A549 (cell line): ENCODE measurements around the gene PPP1R7. TPM values are rescaled to one million over a fixed set of nuclear protein-coding genes. Genes with fewer than 3 reads are reported as not detected.

Source experiments
- ATAC-seq, 2 experiments: fragments of 200-7000 bp in 1 of 2; fragments of >200 bp in 1 of 2; cut with Nextera tagmentation in 1 of 2; cut with Tn5 transposase in 1 of 2; 3 replicates each; pipeline versions ENCODE4 v1.8.0 to v1.9.1; 2018 to 2020; ENCODE audit warnings: mild to moderate bottlenecking in 1 of 2, moderate library complexity in 1 of 2
- CTCF ChIA-PET: fragments of 300-600 bp; sonication (Branson Sonifier 250); formaldehyde crosslinking; extraction: SDS; loops from one replicate; lab custom pipeline; 2021; ENCODE audit warnings: antibody characterized with exemption, inconsistent platforms; lab: Yijun Ruan, JAX
- POLR2A ChIA-PET: fragments of 350-600 bp; formaldehyde crosslinking; extraction: SDS; loops from one replicate; lab custom pipeline; 2021; ENCODE audit warnings: antibody characterized with exemption, inconsistent platforms; lab: Yijun Ruan, JAX
- DNase-seq, 2 experiments: peaks; one replicate each; pipeline versions ENCODE4 v3.0.0 to v3.0.0-alpha.2; 2011 to 2016; ENCODE audit warnings: low read depth in 1 of 2, low spot score in 1 of 2
- FAIRE-seq: peaks from 2 replicates; lab custom pipeline; 2011; peaks lifted over from hg19 to GRCh38; lab: Jason Lieb, UNC
- H3K27ac ChIP-seq, 2 experiments: fragments of >200 bp; sonication (Bioruptor Twin); formaldehyde crosslinking; 3 replicates each; pipeline ENCODE4 v1.5.1; 2016 to 2017
- H3K4me1 ChIP-seq: fragments of >200 bp; sonication (Bioruptor Twin); formaldehyde crosslinking; 3 replicates; pipeline ENCODE4 v1.6.1; 2016
- H3K4me2 ChIP-seq: fragments of >200 bp; sonication (Bioruptor Twin); formaldehyde crosslinking; 3 replicates; pipeline ENCODE4 v1.6.1; 2016
- H3K4me3 ChIP-seq: fragments of >200 bp; sonication (Bioruptor Twin); formaldehyde crosslinking; 3 replicates; pipeline ENCODE4 v1.5.1; 2016
- H3K9me3 ChIP-seq: fragments of >200 bp; sonication (Bioruptor Twin); formaldehyde crosslinking; 3 replicates; pipeline ENCODE4 v1.6.1; 2016
- BCL3 ChIP-seq: fragments of >200 bp; sonication (Bioruptor Twin); formaldehyde crosslinking; IDR thresholded peaks from 3 replicates; pipeline ENCODE4 v1.6.1; 2016
- BHLHE40 ChIP-seq: IDR thresholded peaks from 2 replicates; pipeline ENCODE4 v1.6.1; 2012; ENCODE audit warnings: low read depth, low read length, inconsistent platforms
- CBX2 ChIP-seq: fragments of 200-600 bp; sonication (generic); IDR thresholded peaks from 2 replicates; pipeline ENCODE4 v1.6.1; 2016; ENCODE audit warnings: low read depth, mild to moderate bottlenecking, borderline replicate concordance
- CBX8 ChIP-seq: fragments of 200-600 bp; sonication (generic); IDR thresholded peaks from 2 replicates; pipeline ENCODE4 v1.6.1; 2016
- EHMT2 ChIP-seq: fragments of 200-600 bp; sonication (generic); IDR thresholded peaks from 2 replicates; pipeline ENCODE4 v1.6.1; 2016; ENCODE audit warnings: antibody characterized with exemption, low read depth, mild to moderate bottlenecking, moderate library complexity
- EP300 ChIP-seq, 2 experiments: fragments of >200 bp; sonication (Bioruptor Twin); formaldehyde crosslinking; IDR thresholded peaks; 2 replicates in 1 of 2; 3 replicates in 1 of 2; pipeline ENCODE4 v1.6.1; 2016 to 2017
- FOXS1 ChIP-seq: fragments of 250-450 bp; sonication (Bioruptor Pico); IDR thresholded peaks from 2 replicates; pipeline ENCODE4 v1.5.0; 2020; ENCODE audit warnings: mild to moderate bottlenecking, moderate library complexity
- HES2 ChIP-seq: fragments of >200 bp; sonication (Bioruptor Twin); formaldehyde crosslinking; IDR thresholded peaks from 2 replicates; pipeline ENCODE4 v1.6.1; 2016
- HEYL ChIP-seq: fragments of 250-450 bp; sonication (Bioruptor Pico); IDR thresholded peaks from 2 replicates; pipeline ENCODE4 v1.8.0; 2021; ENCODE audit warnings: mild to moderate bottlenecking, moderate library complexity
- HMGXB4 ChIP-seq: fragments of 250-450 bp; sonication (Bioruptor Pico); IDR thresholded peaks from 2 replicates; pipeline ENCODE4 v1.5.0; 2021; ENCODE audit warnings: mild to moderate bottlenecking, moderate library complexity, borderline replicate concordance
- JUN ChIP-seq, 2 experiments: fragments of >200 bp; sonication (Bioruptor Twin); formaldehyde crosslinking; IDR thresholded peaks; 2 replicates in 1 of 2; 3 replicates in 1 of 2; pipeline ENCODE4 v1.6.1; 2016 to 2017
- JUNB ChIP-seq: fragments of >200 bp; sonication (Bioruptor Twin); formaldehyde crosslinking; IDR thresholded peaks from 2 replicates; pipeline ENCODE4 v1.6.1; 2016
- KDM1A ChIP-seq: fragments of 200-600 bp; sonication (generic); IDR thresholded peaks from 2 replicates; pipeline ENCODE4 v1.6.1; 2016; ENCODE audit warnings: low read depth, mild to moderate bottlenecking
- MAFK ChIP-seq: fragments of 450-650 bp; IDR thresholded peaks from 2 replicates; pipeline ENCODE4 v1.6.1; 2014; ENCODE audit not compliant: partially characterized antibody
- MAZ ChIP-seq: fragments of 150-350 bp; IDR thresholded peaks from 2 replicates; pipeline ENCODE4 v1.6.1; 2014; ENCODE audit warnings: antibody characterized with exemption, low read depth, low read length, borderline replicate concordance
- NFE2L2 ChIP-seq: fragments of 150-350 bp; conservative IDR thresholded peaks from 2 replicates; pipeline ENCODE4 v1.6.1; 2014; ENCODE audit warnings: low read length
- NPAS2 ChIP-seq: fragments of 250-450 bp; sonication (Bioruptor Pico); IDR thresholded peaks from 2 replicates; pipeline ENCODE4 v1.8.0; 2022; ENCODE audit warnings: mild to moderate bottlenecking, moderate library complexity, borderline replicate concordance
- POLR2AphosphoS2 ChIP-seq: conservative IDR thresholded peaks from 2 replicates; pipeline ENCODE4 v1.6.1; 2012; ENCODE audit warnings: low read length, improper control_type of control experiment, inconsistent platforms
- RAD21 ChIP-seq, 2 experiments: fragments of >200 bp in 1 of 2; sonication (Bioruptor Twin) in 1 of 2; formaldehyde crosslinking in 1 of 2; IDR thresholded peaks in 1 of 2; conservative IDR thresholded peaks in 1 of 2; 2 replicates in 1 of 2; 3 replicates in 1 of 2; pipeline ENCODE4 v1.6.1; 2012 to 2018; ENCODE audit warnings: inconsistent platforms in 1 of 2
- RCOR1 ChIP-seq: fragments of 150-350 bp; IDR thresholded peaks from 2 replicates; pipeline ENCODE4 v1.6.1; 2014; ENCODE audit warnings: antibody characterized with exemption, low read length, low read depth
- RNF2 ChIP-seq: fragments of 200-600 bp; sonication (generic); IDR thresholded peaks from 2 replicates; pipeline ENCODE4 v1.6.1; 2016; ENCODE audit warnings: low read depth, mild to moderate bottlenecking, antibody characterized with exemption, moderate library complexity, borderline replicate concordance
- SREBF2 ChIP-seq: fragments of 450-650 bp; IDR thresholded peaks from 2 replicates; pipeline ENCODE4 v1.6.1; 2014; ENCODE audit warnings: mild to moderate bottlenecking, moderate library complexity
- ZC3H11A ChIP-seq: fragments of 450-650 bp; IDR thresholded peaks from 2 replicates; pipeline ENCODE4 v1.6.1; 2014; ENCODE audit warnings: antibody characterized with exemption, mild to moderate bottlenecking
- WGBS: methylation state at CpG from one replicate; pipeline ENCODE4 v1.1.6; 2017; ENCODE audit errors: missing lambda C conversion rate; 5-methylcytosine and 5-hydroxymethylcytosine counted together
- polyA plus RNA-seq, 4 experiments: library from polyadenylated mRNA; depleted of rRNA in 3 of 4; stranded (reverse); fragments of >200 nt; fragmentation: RNase III in 1 of 4; extraction: RNeasy Plus Mini Kit Qiagen cat#74134 plus additional on column Dnase treatment in 1 of 4; gene quantifications; 2 replicates in 3 of 4; 3 replicates in 1 of 4; pipeline ENCODE4 v1.2.3, GENCODE V29; 2011 to 2017

PPP1R7 gene
- polyA plus RNA-seq, 2 of the 4 experiments (the other 2 are of a cell fraction), result 76.4 to 124 TPM

- no peak for TF ChIP-seq HMGXB4 (CRISPR knock-in tag)
- no peak for TF ChIP-seq HES2
Measured at GRCh38 chr2:241228860-241229516, 78.7 kb downstream of the PPP1R7 start (continued).

- no peak overlapping the region for H3K4me3 ChIP-seq
- no peak overlapping the region for H3K4me2 ChIP-seq
- DNase-seq (no peak), FAIRE-seq (no peak), ATAC-seq (no peak)
- no peaks in the 10 kb centered on the region for H3K9me3 ChIP-seq
- ChIA-PET CTCF (interaction anchor here (1.1 kb wide), 1 partner anchor 379 kb away, joined by 5 read pairs; no protein-coding TSS in a partner anchor), POLR2A (no interaction called here)
- no peak overlapping the region for H3K27ac ChIP-seq
- TF ChIP-seq POLR2AphosphoS2, result no peak
- TF ChIP-seq RAD21 (conservative IDR thresholded peaks at IDR 0.05 in 1 of 2, IDR thresholded peaks at IDR 0.05 in 1 of 2), result no peak
- no peak for TF ChIP-seq FOXS1 (CRISPR knock-in tag)
- no peak for TF ChIP-seq KDM1A
- no peak for TF ChIP-seq JUNB
- TF ChIP-seq JUN (IDR thresholded peaks at IDR 0.05), result no peak
- TF ChIP-seq BCL3, result no peak
- no peak for TF ChIP-seq BHLHE40
- no peak for TF ChIP-seq SREBF2
- TF ChIP-seq HEYL (CRISPR knock-in tag), result no peak
- TF ChIP-seq RNF2, result no peak
- TF ChIP-seq EP300 (IDR thresholded peaks at IDR 0.05), result no peak
- TF ChIP-seq NFE2L2, result no peak
- no peak for TF ChIP-seq NPAS2 (CRISPR knock-in tag)
- no peak for TF ChIP-seq RCOR1
- no peak for TF ChIP-seq MAZ
- no peak for TF ChIP-seq CBX8
- no peak for TF ChIP-seq EHMT2
- TF ChIP-seq MAFK, result no peak
- H3K4me1 ChIP-seq, result no peaks in the 10 kb centered on the region
- WGBS, result 90% methylated on average over 23 of the region's 29 CpGs
Measured at GRCh38 chr2:241229563-241230401, 79.5 kb downstream of the PPP1R7 start.

- WGBS, result 94% methylated on average over 19 of the region's 19 CpGs
- FAIRE-seq, result no peak
- CTCF ChIA-PET, result interaction anchor here (2.3 kb wide), 1 partner anchor 23 kb away, joined by 5 read pairs; no protein-coding TSS in a partner anchor
- TF ChIP-seq BHLHE40, result no peak
- no peak for TF ChIP-seq HEYL (CRISPR knock-in tag)
- TF ChIP-seq ZC3H11A, result no peak
- no peak for TF ChIP-seq BCL3
- no peak for TF ChIP-seq CBX2
- POLR2A ChIA-PET, result no interaction called here
- no peaks in the 10 kb centered on the region for H3K9me3 ChIP-seq
- H3K27ac ChIP-seq, result no peak overlapping the region
- H3K4me1 ChIP-seq, result no peaks in the 10 kb centered on the region
- no peak for ATAC-seq
- no peak overlapping the region for H3K4me3 ChIP-seq
- no peak for DNase-seq
- no peak overlapping the region for H3K4me2 ChIP-seq
Measured at GRCh38 chr2:241230435-241230834, 80.2 kb downstream of the PPP1R7 start.
